ENCODE data around the gene TTYH1.

TTYH1 gene

DNA sequence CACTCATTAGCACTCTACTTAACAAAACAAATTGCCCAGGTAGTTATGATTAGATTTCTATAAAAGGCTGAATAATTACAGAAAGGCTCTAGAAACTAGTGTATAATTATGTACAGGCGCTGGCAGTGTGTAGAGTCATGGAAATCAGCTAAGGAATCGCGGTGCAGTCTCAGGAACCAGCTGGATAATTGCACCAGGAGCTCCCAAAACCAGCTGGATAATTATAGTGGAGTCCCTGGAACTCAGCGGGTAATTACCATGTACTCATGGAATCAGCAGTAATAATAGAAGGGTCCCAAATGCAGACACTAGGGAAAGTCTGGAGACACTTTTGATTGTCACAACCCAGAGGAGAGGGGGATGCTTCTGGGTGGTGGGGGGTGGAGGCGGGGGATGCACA lies 23.2 kb upstream of the TTYH1 start:
- no peak for DNase-seq (ENCODE audit: low read depth in 3 of 3, low spot score in 1 of 3)

DNA sequence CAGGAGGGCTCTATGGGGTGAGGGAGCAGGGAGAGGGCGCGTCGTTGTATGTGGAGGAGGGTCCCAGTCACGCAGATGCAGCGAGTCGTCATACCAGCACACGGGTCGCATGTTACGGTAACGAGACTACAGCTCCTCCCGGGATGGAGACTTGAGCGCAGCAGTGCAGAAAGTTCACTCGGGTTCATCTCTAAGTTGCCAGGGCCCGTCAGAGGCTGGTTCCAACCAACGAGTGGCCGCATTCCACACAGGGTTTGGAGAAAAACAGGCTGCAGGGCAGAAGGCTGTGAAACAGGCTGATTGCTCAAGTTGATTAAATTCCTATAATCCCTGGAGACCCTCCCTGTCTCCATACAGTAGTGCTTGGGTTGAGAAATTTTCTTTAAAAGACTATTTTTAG lies 21.9 kb upstream of the TTYH1 start:
- no peak for DNase-seq (ENCODE audit: low read depth in 3 of 3, low spot score in 1 of 3)

DNA sequence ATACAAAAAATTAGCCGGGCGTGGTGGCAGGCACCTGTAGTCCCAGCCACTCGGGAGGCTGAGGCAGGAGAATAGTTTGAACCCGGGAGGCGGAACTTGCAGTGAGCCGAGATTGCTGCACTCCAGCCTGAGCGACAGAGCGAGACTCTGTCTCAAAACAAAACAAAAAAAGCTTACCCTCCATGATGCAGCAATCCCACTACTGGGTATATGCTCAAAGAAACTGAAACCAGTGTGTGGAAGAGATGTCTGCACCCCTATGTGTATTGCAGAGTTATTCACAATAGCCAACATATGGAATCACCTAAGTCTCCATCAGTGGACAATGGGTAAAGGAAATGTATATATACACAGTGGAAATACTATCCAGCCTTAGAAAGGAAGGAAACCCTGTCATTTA lies 19.6 kb upstream of the TTYH1 start:
- no peak for DNase-seq (ENCODE audit: low read depth in 3 of 3, low spot score in 1 of 3)

DNA sequence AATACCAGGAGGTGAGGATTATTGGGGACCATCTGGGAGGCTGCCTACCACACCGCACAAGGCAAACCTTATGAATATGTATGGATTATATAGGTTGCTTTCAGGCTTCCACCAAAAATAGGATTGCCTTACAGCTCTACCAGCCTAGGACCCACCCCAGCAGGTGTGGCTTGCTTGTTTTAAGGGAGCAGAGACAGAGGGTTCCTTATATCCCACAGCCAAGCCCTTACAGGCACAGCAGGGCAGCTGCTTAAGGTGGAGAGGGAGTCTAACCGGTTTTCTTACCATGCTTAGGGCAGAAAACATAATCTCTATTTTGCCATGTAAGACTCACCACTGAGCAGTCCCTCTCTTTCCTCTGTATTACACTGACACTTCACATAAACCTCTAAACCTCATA lies 16.1 kb upstream of the TTYH1 start:
- DNase-seq (ENCODE audit: low read depth in 3 of 3, low spot score in 1 of 3): no peak

DNA sequence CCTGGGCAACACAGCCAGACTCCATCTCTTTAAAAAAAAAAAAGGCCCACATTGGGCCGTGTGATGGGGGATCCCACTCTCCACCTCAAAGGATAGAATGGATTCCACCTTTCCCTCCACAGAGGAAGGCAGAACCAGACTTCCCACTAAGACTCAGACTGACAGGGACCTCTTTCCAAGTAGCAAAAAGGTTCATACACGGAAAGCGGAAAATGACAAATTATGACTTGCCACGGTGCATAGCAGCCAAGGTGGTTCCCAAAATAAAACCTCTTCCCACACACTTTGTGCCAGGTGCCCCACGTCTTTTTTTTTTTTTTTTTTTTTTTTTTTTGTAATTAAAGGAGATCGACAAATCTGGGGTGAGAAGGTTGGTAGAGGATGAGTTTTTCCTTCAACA lies 14.4 kb upstream of the TTYH1 start:
- no peak for DNase-seq (ENCODE audit: low read depth in 3 of 3, low spot score in 1 of 3)

DNA sequence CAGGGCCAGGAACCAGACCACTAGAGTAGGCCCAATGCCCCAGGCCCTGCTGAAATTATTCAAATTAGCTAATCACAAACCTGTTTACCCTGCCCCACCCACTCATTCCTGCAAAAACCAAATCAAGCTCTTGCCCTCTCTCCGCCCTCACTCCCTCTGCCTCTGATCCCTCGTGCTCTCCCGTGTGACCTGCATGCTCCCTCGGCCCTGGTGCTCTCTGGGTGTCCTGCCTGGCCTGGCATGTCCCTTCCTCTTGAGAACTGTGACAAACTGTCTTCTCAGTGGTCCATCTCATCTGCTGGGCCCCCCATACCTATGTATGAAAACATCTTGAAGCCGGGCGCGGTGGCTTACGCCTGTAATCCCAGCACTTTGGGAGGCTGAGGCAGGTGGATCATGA lies 12.2 kb upstream of the TTYH1 start:
- no peak for DNase-seq (ENCODE audit: low read depth in 3 of 3, low spot score in 1 of 3)

DNA sequence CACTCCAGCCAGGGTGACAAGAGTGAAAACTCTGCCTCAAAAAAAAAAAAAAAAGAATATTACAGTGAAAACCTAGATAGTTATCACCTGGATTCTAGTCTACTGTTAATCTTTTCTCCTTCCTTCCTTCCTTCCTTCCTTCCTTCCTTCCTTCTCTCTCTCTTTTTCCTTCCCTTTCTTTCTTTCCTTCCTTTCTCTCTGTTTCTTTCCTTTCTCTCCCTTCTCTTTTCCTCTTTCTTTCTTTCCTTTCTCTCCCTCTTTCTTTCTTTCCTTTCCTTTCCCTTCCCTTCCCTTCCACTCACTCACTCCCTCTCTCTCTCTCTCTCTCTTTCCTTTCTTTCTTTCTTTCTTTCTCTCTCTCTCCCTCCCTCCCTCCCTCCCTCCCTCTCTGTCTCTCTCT lies 9.6 kb upstream of the TTYH1 start:
- no peak for DNase-seq (ENCODE audit: low read depth in 3 of 3, low spot score in 1 of 3)

DNA sequence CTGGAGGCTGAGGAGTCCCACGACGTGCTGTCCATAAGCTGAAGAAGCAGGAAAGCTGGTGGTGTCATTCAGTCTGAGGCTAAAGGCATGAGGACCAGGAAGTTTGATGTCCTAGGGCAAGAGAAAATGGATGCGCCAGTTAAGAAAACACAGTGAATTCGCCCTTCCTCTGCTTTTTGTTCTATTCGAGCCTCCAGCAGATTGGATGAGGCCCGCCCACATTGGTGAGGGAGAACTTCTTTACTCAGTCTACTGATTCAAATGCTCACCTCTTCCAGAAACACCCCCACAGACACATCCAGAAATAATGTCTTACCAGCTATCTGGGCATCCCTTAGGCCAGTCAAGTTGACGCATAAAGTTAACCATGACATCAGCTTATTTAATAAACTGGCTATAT lies 7.5 kb upstream of the TTYH1 start:
- no peak for DNase-seq (ENCODE audit: low read depth in 3 of 3, low spot score in 1 of 3)

DNA sequence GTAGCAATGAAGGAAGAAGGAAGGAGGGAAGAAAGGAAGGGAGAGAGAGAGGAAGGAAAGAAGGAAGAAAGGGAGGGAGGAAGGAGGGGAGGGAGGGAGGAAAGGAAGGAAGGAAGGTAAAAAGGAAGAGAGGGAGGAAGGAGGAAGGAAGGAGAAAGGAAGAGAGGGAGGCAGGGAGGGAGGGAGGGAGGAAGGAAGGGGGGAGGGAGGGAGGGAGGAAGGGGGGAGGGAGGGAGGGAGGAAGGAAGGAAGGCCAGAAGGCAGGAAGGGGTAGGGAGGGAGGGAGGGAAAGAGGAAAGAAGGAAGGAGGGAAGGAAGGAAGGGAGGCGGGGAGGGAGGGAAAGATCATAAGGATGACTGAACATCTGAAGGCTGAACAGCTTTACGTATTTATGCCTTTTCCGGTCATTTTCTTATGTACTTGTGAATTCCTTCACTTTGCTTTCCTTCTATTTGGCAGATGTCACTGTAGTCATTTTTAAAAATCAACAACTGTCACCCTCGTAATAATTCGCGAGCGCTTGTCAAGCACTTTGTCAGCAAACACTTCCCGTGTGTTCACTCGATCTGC lies 6.7 kb upstream of the TTYH1 start:
- DNase-seq (ENCODE audit: low read depth in 3 of 3, low spot score in 1 of 3): no peak

DNA sequence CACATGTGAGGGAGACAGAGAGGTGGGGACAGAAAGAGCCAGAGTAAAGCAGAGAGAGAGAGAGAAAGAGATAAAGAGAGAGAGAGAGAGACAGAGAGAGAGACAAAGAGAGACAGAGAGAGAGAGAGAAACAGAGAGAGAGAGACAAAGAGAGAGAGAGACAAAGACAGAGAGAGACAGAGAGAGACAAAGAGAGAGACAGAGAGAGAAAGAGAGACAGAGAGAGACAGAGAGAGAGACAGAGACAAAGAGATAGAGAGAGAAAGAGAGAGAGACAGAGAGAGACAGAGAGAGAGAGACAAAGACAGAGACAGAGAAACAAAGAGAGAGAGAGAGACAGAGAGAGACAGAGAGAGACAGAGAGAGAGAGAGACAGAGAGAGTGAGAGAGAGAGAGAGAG lies 4.2 kb upstream of the TTYH1 start:
- no peak for DNase-seq (ENCODE audit: low read depth in 3 of 3, low spot score in 1 of 3)

DNA sequence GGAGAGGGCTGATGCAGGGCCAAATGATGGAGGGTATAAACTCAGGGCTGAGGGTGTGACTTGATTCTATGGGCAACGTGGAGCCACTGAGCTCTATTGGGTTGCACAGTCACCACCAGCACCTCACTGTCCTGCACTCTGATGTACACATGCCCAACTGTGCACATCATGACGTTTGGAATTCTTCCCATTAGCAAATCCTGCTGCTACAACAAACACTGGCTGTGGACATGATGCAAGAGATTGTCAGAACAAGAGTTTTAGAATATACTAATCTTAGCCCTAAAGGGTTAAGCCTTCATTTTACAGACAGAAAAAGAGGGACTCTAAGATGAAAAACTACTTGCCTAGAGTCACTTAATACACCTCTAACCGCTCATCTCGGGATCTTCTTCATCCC lies 2.4 kb upstream of the TTYH1 start:
- no peak for DNase-seq (ENCODE audit: low read depth in 3 of 3, low spot score in 1 of 3)

DNA sequence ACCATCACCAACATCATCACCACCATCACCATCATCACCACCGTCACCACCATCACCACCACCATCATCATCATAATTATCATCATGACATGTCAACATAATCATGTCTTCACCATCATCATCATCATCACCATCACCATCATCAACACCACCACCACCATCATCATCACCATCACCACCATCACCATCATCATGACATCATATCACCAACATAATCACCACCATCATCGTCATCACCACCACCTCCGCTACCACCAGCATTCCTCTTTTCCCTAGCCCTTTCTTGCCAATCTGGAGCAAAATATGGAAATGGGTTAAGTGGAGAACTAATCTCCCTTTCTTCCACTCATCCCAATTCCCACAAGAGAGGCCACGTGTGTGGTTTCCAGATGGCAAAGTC lies 1.1 kb upstream of the TTYH1 start:
- no peak for DNase-seq (ENCODE audit: low read depth in 3 of 3, low spot score in 1 of 3)

DNA sequence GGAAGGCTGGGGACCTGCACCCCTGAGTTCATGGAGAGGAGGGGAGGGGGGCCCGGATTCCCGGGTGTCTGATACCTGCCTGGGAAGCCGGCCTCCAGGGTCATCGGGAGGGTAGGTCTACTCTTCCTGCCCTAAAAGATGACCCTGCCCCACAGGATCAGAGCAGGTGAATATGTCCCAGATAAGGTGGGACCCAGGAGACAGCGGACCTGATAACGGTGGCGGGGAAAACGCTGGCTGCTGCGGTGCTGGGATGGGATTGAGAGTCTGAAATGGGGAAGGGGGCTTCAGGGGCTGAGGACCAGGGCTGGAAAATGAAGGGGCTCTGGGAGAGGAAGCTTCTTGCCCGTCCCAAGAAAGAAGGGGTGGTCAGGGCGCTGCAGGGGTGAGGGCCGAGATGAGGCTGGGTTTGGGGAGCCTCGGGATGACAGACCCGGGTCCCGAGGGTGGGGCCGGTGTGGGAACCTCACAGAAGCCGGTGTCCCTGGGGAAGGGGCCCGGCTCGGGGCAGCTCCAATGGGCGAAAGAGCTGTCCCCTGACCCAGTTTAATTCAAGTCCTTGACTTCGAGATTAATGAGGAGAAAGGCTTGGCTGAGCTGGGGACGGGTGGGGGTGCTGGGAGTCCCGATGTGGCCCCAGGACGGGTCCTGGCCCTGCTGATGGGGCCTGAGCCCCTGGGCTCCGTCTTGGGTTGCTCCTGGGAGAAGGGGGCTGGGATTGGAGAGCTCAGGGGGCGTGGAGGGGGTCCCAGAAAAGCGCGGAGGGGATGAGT lies 823 bp downstream of the TTYH1 start:
- DNase-seq (ENCODE audit: low read depth in 3 of 3, low spot score in 1 of 3): no peak

DNA sequence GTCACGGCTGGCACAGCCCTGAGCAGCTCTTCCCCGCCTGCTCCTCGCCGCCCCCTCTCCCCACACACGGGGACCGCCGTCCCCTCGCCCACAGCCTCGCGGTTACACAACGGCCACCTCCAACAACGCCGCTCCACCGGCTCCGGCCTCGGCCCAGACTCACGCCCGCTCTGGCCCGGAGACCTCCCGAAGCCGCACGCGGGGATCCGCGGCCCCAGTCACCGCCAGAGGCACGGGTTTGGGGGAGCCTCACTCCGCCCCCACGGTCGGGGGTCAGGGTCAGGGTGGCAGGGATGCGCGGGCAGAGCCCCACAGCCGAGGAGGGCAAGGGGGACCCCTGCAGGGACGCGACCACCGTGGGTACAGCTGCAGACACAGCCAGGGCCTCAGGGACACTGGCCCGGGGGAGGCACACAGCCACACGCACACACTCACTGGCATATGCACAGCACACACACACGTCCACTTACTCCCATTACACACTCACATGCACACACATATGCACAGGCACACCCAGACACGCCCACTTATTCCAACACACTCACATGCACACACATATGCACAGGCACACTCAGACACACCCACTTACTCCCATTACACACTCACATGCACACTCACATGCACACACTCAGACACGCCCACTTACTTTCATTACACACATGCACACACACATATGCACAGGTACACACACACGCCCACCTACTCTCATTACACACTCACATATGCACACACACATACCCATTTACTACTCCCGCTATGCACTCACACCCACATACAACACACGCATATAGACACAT lies 1.6 kb downstream of the TTYH1 start:
- no peak for DNase-seq (ENCODE audit: low read depth in 3 of 3, low spot score in 1 of 3)

DNA sequence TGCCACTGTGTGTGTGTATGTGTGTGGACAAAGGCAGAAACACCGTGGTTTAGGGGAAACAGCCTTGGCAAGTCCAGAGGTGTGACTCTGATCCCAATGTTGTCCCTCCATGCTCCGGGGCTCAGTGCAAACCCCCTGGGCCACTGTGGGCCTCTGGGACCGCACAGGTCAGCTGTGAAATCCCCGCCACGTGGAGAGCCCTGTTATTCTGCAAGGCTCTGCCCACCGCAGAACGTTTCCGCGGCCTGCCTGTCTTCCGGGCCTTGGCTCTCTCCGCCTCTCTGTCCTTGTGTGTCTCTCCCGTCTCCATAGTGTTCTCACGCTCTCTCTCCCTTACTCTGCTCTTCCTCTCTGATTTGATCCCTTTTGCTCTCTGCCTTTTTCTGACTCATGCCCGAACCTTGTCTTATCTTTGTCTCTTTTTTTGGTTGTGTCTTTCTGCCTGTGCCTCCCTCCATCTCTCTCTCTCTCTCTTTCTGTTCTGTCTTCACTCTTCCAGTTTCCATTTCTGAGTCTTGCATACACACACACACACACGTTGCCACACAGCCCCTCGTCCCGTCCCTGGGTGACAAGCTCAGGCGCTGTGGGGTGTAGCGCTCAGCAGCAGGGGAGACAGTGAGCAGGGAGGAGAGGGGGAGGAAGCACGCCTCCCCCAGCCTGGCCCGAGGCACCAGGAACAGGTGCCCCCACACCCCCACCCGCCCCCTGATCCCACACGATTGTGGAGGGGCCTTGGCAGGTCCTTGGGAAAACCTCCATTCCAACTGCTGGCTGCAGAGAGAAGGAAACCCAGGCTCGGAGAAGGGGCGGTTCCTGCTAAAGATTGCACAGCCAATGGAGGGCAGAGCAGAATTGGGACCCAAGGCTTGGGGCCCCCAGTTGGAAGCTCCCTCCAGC lies 3.0 kb downstream of the TTYH1 start:
- no peak for DNase-seq (ENCODE audit: low read depth in 3 of 3, low spot score in 1 of 3)

DNA sequence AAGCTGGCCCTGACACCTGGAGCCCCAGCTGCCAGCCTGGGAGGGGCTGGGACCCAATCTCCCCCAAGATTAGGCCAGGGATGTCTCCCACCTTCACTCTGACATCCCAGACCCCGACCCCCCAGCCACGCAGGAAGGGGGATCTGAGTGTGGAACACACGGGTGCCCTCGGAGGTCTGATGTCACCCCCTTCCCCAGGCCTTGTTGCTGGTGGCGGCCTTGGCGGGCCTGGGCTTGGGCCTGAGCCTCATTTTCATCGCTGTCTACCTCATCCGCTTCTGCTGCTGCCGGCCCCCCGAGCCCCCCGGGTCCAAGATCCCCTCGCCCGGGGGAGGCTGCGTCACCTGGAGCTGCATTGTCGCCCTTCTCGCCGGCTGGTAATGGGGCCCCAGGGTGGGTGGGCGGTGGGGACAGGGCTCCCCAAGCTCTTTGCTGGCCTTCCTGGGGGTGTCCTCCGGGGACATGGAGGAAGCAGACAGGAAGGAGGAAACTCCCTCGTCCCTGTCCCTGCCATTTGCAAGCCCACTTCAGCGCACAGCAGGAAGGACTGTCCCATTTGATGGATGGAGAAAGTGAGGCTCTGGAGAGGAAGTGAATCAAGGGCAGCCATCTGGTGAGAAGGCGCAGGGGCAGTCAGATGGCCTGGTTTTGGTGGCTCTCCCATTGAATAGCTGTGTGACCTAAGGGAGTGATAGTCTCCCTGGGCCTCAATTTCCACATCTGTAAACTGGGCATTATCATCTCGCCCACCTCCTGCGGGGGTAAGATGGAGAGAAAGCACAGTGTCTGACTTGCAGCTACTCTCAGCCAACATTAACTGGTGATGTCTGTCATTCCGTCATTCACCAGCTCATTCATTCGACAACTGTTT lies 3.9 kb downstream of the TTYH1 start:
- no peak for DNase-seq (ENCODE audit: low read depth in 3 of 3, low spot score in 1 of 3)

DNA sequence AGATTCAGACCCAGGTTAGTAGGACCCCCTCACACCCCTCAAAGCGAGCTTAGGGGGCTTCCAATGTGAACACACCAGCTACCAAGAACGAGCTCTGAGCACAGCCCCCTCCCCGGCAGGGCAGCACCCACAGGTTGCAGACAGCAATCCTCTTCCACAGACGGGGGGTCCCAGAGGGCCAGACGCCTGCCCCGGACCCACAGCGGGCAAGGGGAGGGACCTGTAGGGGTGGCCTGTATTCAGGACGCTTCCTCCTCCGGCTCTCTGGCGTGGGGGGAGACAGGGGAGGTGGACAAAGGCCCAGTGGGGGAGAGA lies 4.8 kb downstream of the TTYH1 start:
- no peak for DNase-seq (ENCODE audit: low read depth in 3 of 3, low spot score in 1 of 3)

DNA sequence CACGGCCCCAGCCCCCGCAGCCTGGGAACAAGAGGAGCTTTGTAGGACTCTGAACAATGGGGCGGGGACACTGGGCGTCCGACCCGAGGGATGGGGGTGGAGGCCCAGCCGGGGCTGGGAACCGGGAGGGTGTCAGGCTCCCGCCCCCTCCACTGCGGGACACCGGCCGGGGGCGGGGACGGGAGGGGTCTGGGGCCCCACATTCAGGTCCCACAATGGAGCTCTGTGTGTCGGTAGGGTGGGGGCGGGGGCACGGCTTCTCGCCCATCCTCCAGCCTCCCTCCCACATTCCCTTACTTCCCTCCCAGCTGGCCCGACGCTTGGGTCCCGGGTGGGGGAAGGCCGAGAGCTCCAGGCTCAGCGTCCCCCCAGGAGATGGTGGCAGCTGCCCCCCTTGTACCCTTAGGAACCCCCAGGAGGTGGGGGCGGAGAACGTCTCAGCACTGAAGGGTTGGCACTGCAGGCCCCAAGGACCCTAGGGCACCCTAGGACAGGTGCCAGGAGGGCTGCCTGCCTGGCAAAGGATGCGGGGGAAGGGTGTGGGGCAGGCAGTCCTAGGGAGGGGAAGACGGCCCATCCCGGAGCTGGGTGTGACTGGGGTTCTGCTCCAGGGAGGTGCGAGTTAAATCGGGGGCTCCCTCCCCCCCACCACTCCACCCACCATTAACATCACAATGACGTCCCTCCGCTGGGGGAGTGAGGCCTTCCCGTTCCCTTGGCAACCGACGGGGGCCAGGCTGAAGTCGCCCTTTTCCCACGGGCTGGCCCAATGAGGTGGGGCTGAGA lies 5.3 kb downstream of the TTYH1 start:
- no peak for DNase-seq (ENCODE audit: low read depth in 3 of 3, low spot score in 1 of 3)

DNA sequence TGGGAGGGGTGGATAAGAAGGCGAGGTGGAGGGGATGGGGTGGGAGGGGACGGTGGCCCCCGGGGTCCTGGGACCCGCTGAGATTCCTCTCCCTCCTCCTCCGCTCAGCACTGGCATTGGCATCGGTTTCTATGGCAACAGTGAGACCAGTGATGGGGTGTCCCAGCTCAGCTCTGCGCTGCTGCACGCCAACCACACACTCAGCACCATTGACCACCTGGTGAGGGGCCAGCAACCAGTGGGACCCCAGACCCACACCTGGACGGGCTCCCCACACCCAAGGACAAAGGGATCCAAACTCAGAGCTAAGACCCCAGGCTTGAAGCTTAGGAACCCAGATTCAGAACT lies 5.9 kb downstream of the TTYH1 start:
- no peak for DNase-seq (ENCODE audit: low read depth in 3 of 3, low spot score in 1 of 3)

DNA sequence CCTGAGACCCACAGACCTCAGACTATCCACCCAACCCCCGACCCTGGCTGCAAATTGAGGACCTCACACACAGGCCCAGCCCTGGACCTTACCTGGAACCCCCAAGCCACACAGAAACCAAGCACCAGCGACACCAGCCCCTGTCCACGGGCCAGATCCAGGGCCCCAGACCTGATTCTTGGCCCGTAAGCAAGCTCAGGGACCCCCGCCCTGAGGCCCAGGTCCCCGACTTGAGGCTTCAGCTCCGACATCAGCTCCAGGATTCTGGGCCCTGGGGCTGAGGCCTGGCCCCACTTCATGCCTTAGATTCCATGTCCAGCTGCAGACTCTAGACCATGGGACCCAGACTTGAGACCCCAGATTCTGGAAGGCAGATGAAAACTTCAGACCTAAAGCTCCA lies 6.3 kb downstream of the TTYH1 start:
- no peak for DNase-seq (ENCODE audit: low read depth in 3 of 3, low spot score in 1 of 3)
